GM23248 (cell line): Measurements from ENCODE around the gene TRAPPC2.

ENCODE experiments used
- EZH2 ChIP-seq: fragments of 200-600 bp; sonication (generic); IDR thresholded peaks from 2 replicates; pipeline ENCODE4 v1.6.1; 2018; ENCODE audit warnings: antibody characterized with exemption, mild to moderate bottlenecking; ENCODE audit not compliant: insufficient read depth, poor library complexity, severe bottlenecking
- EZH2phosphoT487 ChIP-seq: fragments of 200-600 bp; sonication (generic); IDR thresholded peaks from 2 replicates; pipeline ENCODE4 v1.6.1; 2018; ENCODE audit warnings: antibody characterized with exemption, moderate library complexity, mild to moderate bottlenecking, low read depth; ENCODE audit not compliant: insufficient read depth

- TF ChIP-seq EZH2phosphoT487 (no peak), EZH2 (no peak)
Measured at GRCh38 chrX:13684361-13684760, 50.1 kb downstream of the TRAPPC2 start.
